SK-N-SH treated with all-trans-retinoic acid at 6 μM for 48 hours (cell line): ENCODE measurements around the gene CUEDC1.

Experiments used
- ATAC-seq: fragments of 200-7000 bp; cut with Tn5 transposase; 3 replicates; pipeline ENCODE4 v1.9.1; 2020; ENCODE audit warnings: mild to moderate bottlenecking, moderate library complexity
- ARNTL ChIP-seq: fragments of 450-650 bp; formaldehyde crosslinking; IDR thresholded peaks from 2 replicates; pipeline ENCODE4 v1.5.0; 2020; ENCODE audit warnings: low read depth, mild to moderate bottlenecking, moderate library complexity, borderline replicate concordance
- BACH2 ChIP-seq: fragments of 250-450 bp; sonication (Bioruptor Pico); IDR thresholded peaks from 2 replicates; pipeline ENCODE4 v1.9.0; 2021; ENCODE audit warnings: mild to moderate bottlenecking, borderline replicate concordance
- CREB5 ChIP-seq: fragments of 250-450 bp; sonication (Bioruptor Pico); IDR thresholded peaks from 2 replicates; pipeline ENCODE4 v1.5.1; 2020; ENCODE audit warnings: low read depth, mild to moderate bottlenecking, moderate library complexity
- CSDC2 ChIP-seq: fragments of 250-450 bp; sonication (Bioruptor Pico); IDR thresholded peaks from 2 replicates; pipeline ENCODE4 v1.5.0; 2020; ENCODE audit warnings: mild to moderate bottlenecking, moderate library complexity
- CSRNP3 ChIP-seq: fragments of 250-450 bp; sonication (Bioruptor Pico); IDR thresholded peaks from 2 replicates; pipeline ENCODE4 v1.5.1; 2021; ENCODE audit warnings: mild to moderate bottlenecking, moderate library complexity
- ESRRG ChIP-seq: fragments of 250-450 bp; sonication (Bioruptor Pico); IDR thresholded peaks from 2 replicates; pipeline ENCODE4 v1.6.1; 2021; ENCODE audit warnings: mild to moderate bottlenecking
- GLIS3 ChIP-seq: fragments of 250-450 bp; sonication (Bioruptor Pico); IDR thresholded peaks from 2 replicates; pipeline ENCODE4 v1.5.0; 2020; ENCODE audit warnings: mild to moderate bottlenecking, moderate library complexity
- OSR1 ChIP-seq: fragments of 250-450 bp; sonication (Bioruptor Pico); IDR thresholded peaks from 2 replicates; pipeline ENCODE4 v1.8.0; 2022; ENCODE audit warnings: moderate library complexity, mild to moderate bottlenecking, inconsistent platforms
- PATZ1 ChIP-seq: fragments of 250-450 bp; sonication (Bioruptor Pico); IDR thresholded peaks from 2 replicates; pipeline ENCODE4 v1.8.0; 2020; ENCODE audit warnings: mild to moderate bottlenecking, moderate library complexity, borderline replicate concordance
- POU6F1 ChIP-seq: fragments of 250-450 bp; sonication (Bioruptor Pico); IDR thresholded peaks from 2 replicates; pipeline ENCODE4 v1.8.0; 2021; ENCODE audit warnings: low read depth, mild to moderate bottlenecking, moderate library complexity, borderline replicate concordance
- PPARA ChIP-seq: fragments of 250-450 bp; sonication (Bioruptor Pico); IDR thresholded peaks from 2 replicates; pipeline ENCODE4 v1.5.0; 2020; ENCODE audit warnings: mild to moderate bottlenecking, borderline replicate concordance
- RARB ChIP-seq: fragments of 250-450 bp; sonication (Bioruptor Pico); IDR thresholded peaks from 2 replicates; pipeline ENCODE4 v1.8.0; 2021; ENCODE audit warnings: mild to moderate bottlenecking, moderate library complexity
- SNAI2 ChIP-seq: fragments of 250-450 bp; sonication (Bioruptor Pico); IDR thresholded peaks from 2 replicates; pipeline ENCODE4 v1.5.0; 2020; ENCODE audit warnings: mild to moderate bottlenecking, moderate library complexity
- TCF4 ChIP-seq: fragments of 250-450 bp; sonication (Bioruptor Pico); IDR thresholded peaks from 2 replicates; pipeline ENCODE4 v1.8.0; 2021; ENCODE audit warnings: mild to moderate bottlenecking, moderate library complexity, borderline replicate concordance
- TOX ChIP-seq: fragments of 250-450 bp; sonication (Bioruptor Pico); IDR thresholded peaks from 2 replicates; pipeline ENCODE4 v1.8.0; 2021; ENCODE audit warnings: mild to moderate bottlenecking, moderate library complexity, borderline replicate concordance
- ZC3H10 ChIP-seq: fragments of 250-450 bp; sonication (Bioruptor Pico); IDR thresholded peaks from 2 replicates; pipeline ENCODE4 v1.5.1; 2021; ENCODE audit warnings: mild to moderate bottlenecking, moderate library complexity
- ZFP3 ChIP-seq: fragments of 250-450 bp; sonication (Bioruptor Pico); IDR thresholded peaks from 2 replicates; pipeline ENCODE4 v1.5.0; 2020; ENCODE audit warnings: mild to moderate bottlenecking, moderate library complexity
- ZFP30 ChIP-seq: fragments of 450-650 bp; formaldehyde crosslinking; IDR thresholded peaks from 2 replicates; pipeline ENCODE4 v1.5.0; 2022; ENCODE audit warnings: mild to moderate bottlenecking, moderate library complexity
- ZNF565 ChIP-seq: fragments of 450-650 bp; formaldehyde crosslinking; conservative IDR thresholded peaks from 2 replicates; pipeline ENCODE4 v1.5.0; 2020; ENCODE audit warnings: low read depth, mild to moderate bottlenecking, moderate library complexity
- ZNF70 ChIP-seq: fragments of 450-650 bp; formaldehyde crosslinking; IDR thresholded peaks from 2 replicates; pipeline ENCODE4 v1.5.0; 2020; ENCODE audit warnings: mild to moderate bottlenecking, moderate library complexity
- ZNF8 ChIP-seq: fragments of 450-650 bp; formaldehyde crosslinking; IDR thresholded peaks from 2 replicates; pipeline ENCODE4 v1.5.0; 2020; ENCODE audit warnings: mild to moderate bottlenecking, moderate library complexity

The CUEDC1 gene

GRCh38 chr17:57940231-57940630, 15.0 kb downstream of the CUEDC1 start (continued):
- TF ChIP-seq CREB5 (CRISPR knock-in tag) = no peak
- TF ChIP-seq ZNF565 (CRISPR knock-in tag) = no peak
- TF ChIP-seq ZNF70 (CRISPR knock-in tag) = no peak
- TF ChIP-seq CSDC2 (CRISPR knock-in tag) = no peak
- TF ChIP-seq ZFP3 (CRISPR knock-in tag) = no peak
- TF ChIP-seq TCF4 (CRISPR knock-in tag) = no peak

- TF ChIP-seq TOX (CRISPR knock-in tag) (no peak), CSRNP3 (CRISPR knock-in tag) (no peak), ZNF565 (CRISPR knock-in tag) (no peak), GLIS3 (CRISPR knock-in tag) (no peak), ZC3H10 (no peak), ESRRG (no peak), SNAI2 (no peak), PATZ1 (CRISPR knock-in tag) (no peak), ARNTL (no peak), ZFP3 (CRISPR knock-in tag) (no peak), CREB5 (CRISPR knock-in tag) (no peak), PPARA (CRISPR knock-in tag) (no peak)
- ATAC-seq = no peak
Observed at GRCh38 chr17:57939797-57940196, 15.4 kb downstream of the CUEDC1 start.

GRCh38 chr17:57938061-57938502, 17.1 kb downstream of the CUEDC1 start:
- no peak for ATAC-seq
- TF ChIP-seq TCF4 (CRISPR knock-in tag) (no peak), ARNTL (no peak), PPARA (CRISPR knock-in tag) (no peak), ZC3H10 (no peak), POU6F1 (CRISPR knock-in tag) (no peak), ESRRG (no peak), ZFP30 (no peak), ZNF70 (CRISPR knock-in tag) (no peak), ZNF8 (CRISPR knock-in tag) (no peak), OSR1 (no peak), CSRNP3 (CRISPR knock-in tag) (no peak), GLIS3 (CRISPR knock-in tag) (no peak), RARB (CRISPR knock-in tag) (no peak), SNAI2 (no peak), BACH2 (no peak), CREB5 (CRISPR knock-in tag) (no peak), TOX (CRISPR knock-in tag) (no peak), PATZ1 (CRISPR knock-in tag) (no peak)
